ENCODE results near the gene ASB2.
A peak's percentile ranks its signal among the peaks of the same experiment; 100 is the strongest.

ASB2 gene

GRCh38 chr14:94001016-94001415 lies 24.6 kb upstream of the ASB2 start:
- Histone ChIP-seq H3K4me1 (ENCODE audit: control insufficient read depth, insufficient read depth, low read length) (peaks cover 36% of the 10 kb centered on the region), H3K9me3 (ENCODE audit: control insufficient read depth in 2 of 2, low read length in 2 of 2) (no peaks in the 10 kb centered on the region), H3K27me3 (ENCODE audit: control insufficient read depth in 1 of 2, insufficient read depth in 2 of 2, low read length in 2 of 2) (no peaks in the 10 kb centered on the region), H3K9ac (ENCODE audit: low read length in 2 of 2) (peak overlapping the region in 1 of 2 donors; percentile 39), H3K4me3 (ENCODE audit: low read length in 2 of 2) (peak overlapping the region in 1 of 2 donors; percentile 22), H3K36me3 (ENCODE audit: control insufficient read depth in 2 of 2, insufficient read depth in 2 of 2, low read length in 2 of 2) (no peaks in the 10 kb centered on the region), H3K27ac (ENCODE audit: low read length) (no peak overlapping the region)

- Histone ChIP-seq H3K4me1 (ENCODE audit: control insufficient read depth, insufficient read depth, low read length) (peaks cover 43% of the 10 kb centered on the region), H3K27ac (ENCODE audit: low read length) (no peak overlapping the region), H3K9me3 (ENCODE audit: control insufficient read depth in 2 of 2, low read length in 2 of 2) (no peaks in the 10 kb centered on the region), H3K36me3 (ENCODE audit: control insufficient read depth in 2 of 2, insufficient read depth in 2 of 2, low read length in 2 of 2) (no peaks in the 10 kb centered on the region), H3K4me3 (ENCODE audit: low read length in 2 of 2) (no peak overlapping the region), H3K27me3 (ENCODE audit: control insufficient read depth in 1 of 2, insufficient read depth in 2 of 2, low read length in 2 of 2) (no peaks in the 10 kb centered on the region), H3K9ac (ENCODE audit: low read length in 2 of 2) (no peak overlapping the region)
These were observed 23.9 kb upstream of the ASB2 start for GRCh38 chr14:94000267-94000666.

- Histone ChIP-seq H3K27ac (ENCODE audit: low read length) (no peak overlapping the region), H3K27me3 (ENCODE audit: control insufficient read depth in 1 of 2, insufficient read depth in 2 of 2, low read length in 2 of 2) (no peaks in the 10 kb centered on the region), H3K36me3 (ENCODE audit: control insufficient read depth in 2 of 2, insufficient read depth in 2 of 2, low read length in 2 of 2) (no peaks in the 10 kb centered on the region), H3K9me3 (ENCODE audit: control insufficient read depth in 2 of 2, low read length in 2 of 2) (no peaks in the 10 kb centered on the region), H3K9ac (ENCODE audit: low read length in 2 of 2) (no peak overlapping the region), H3K4me3 (ENCODE audit: low read length in 2 of 2) (no peak overlapping the region), H3K4me1 (ENCODE audit: control insufficient read depth, insufficient read depth, low read length) (peaks cover 48% of the 10 kb centered on the region)
These were observed 23.2 kb upstream of the ASB2 start for GRCh38 chr14:93999573-93999972.

- no peak overlapping the region for H3K27ac ChIP-seq (ENCODE audit: low read length)
- no peaks in the 10 kb centered on the region for H3K36me3 ChIP-seq (ENCODE audit: control insufficient read depth in 2 of 2, insufficient read depth in 2 of 2, low read length in 2 of 2)
- H3K9ac ChIP-seq (ENCODE audit: low read length in 2 of 2), result no peak overlapping the region
- peaks cover 51% of the 10 kb centered on the region for H3K4me1 ChIP-seq (ENCODE audit: control insufficient read depth, insufficient read depth, low read length)
- no peak overlapping the region for H3K4me3 ChIP-seq (ENCODE audit: low read length in 2 of 2)
- no peaks in the 10 kb centered on the region for H3K27me3 ChIP-seq (ENCODE audit: control insufficient read depth in 1 of 2, insufficient read depth in 2 of 2, low read length in 2 of 2)
- no peaks in the 10 kb centered on the region for H3K9me3 ChIP-seq (ENCODE audit: control insufficient read depth in 2 of 2, low read length in 2 of 2)
These were observed 22.6 kb upstream of the ASB2 start for GRCh38 chr14:93998871-93999403.

GRCh38 chr14:93997916-93998870 lies 21.8 kb upstream of the ASB2 start:
- Histone ChIP-seq H3K9ac (ENCODE audit: low read length in 2 of 2) (no peak overlapping the region), H3K4me1 (ENCODE audit: control insufficient read depth, insufficient read depth, low read length) (peaks cover 51% of the 10 kb centered on the region), H3K9me3 (ENCODE audit: control insufficient read depth in 2 of 2, low read length in 2 of 2) (no peaks in the 10 kb centered on the region), H3K27ac (ENCODE audit: low read length) (no peak overlapping the region), H3K36me3 (ENCODE audit: control insufficient read depth in 2 of 2, insufficient read depth in 2 of 2, low read length in 2 of 2) (no peaks in the 10 kb centered on the region), H3K4me3 (ENCODE audit: low read length in 2 of 2) (no peak overlapping the region), H3K27me3 (ENCODE audit: control insufficient read depth in 1 of 2, insufficient read depth in 2 of 2, low read length in 2 of 2) (no peaks in the 10 kb centered on the region)

- peak within 1 kb of the TSS in 1 of 2 donors; percentile 59 for H3K9ac ChIP-seq (ENCODE audit: low read length in 2 of 2)
- peaks cover 54% of the 10 kb centered on the region for H3K4me1 ChIP-seq (ENCODE audit: control insufficient read depth, insufficient read depth, low read length)
- H3K27ac ChIP-seq (ENCODE audit: low read length), result peak within 1 kb of the TSS; percentile 88
These were observed 20.7 kb upstream of the ASB2 start, which contains the start of gene CCDC197 for GRCh38 chr14:93997082-93997481. TSS of gene CCDC197 (plus strand) at chr14:93997301. CDS start at chr14:93998132, 831 bp downstream.

GRCh38 chr14:93996130-93996695 lies 19.8 kb upstream of the ASB2 start:
- no peaks in the 10 kb centered on the region for H3K36me3 ChIP-seq (ENCODE audit: control insufficient read depth in 2 of 2, insufficient read depth in 2 of 2, low read length in 2 of 2)
- peak overlapping the region; percentile 21 to 59 for H3K9ac ChIP-seq (ENCODE audit: low read length in 2 of 2)
- H3K4me1 ChIP-seq (ENCODE audit: control insufficient read depth, insufficient read depth, low read length), result peaks cover 51% of the 10 kb centered on the region
- no peaks in the 10 kb centered on the region for H3K9me3 ChIP-seq (ENCODE audit: control insufficient read depth in 2 of 2, low read length in 2 of 2)
- no peaks in the 10 kb centered on the region for H3K27me3 ChIP-seq (ENCODE audit: control insufficient read depth in 1 of 2, insufficient read depth in 2 of 2, low read length in 2 of 2)
- peak overlapping the region; percentile 88 for H3K27ac ChIP-seq (ENCODE audit: low read length)
- peak overlapping the region in 1 of 2 donors; percentile 47 for H3K4me3 ChIP-seq (ENCODE audit: low read length in 2 of 2)

More at GRCh38 chr14:93997082-93997481, 20.7 kb upstream of the ASB2 start, which contains the start of gene CCDC197:
- H3K9me3 ChIP-seq (ENCODE audit: control insufficient read depth in 2 of 2, low read length in 2 of 2), result no peaks in the 10 kb centered on the region
- no peaks in the 10 kb centered on the region for H3K27me3 ChIP-seq (ENCODE audit: control insufficient read depth in 1 of 2, insufficient read depth in 2 of 2, low read length in 2 of 2)
- H3K4me3 ChIP-seq (ENCODE audit: low read length in 2 of 2), result no peak within 1 kb of the TSS
- no peaks in the 10 kb centered on the region for H3K36me3 ChIP-seq (ENCODE audit: control insufficient read depth in 2 of 2, insufficient read depth in 2 of 2, low read length in 2 of 2)

- H3K4me1 ChIP-seq (ENCODE audit: control insufficient read depth, insufficient read depth, low read length), result peaks cover 48% of the 10 kb centered on the region
- no peaks in the 10 kb centered on the region for H3K27me3 ChIP-seq (ENCODE audit: control insufficient read depth in 1 of 2, insufficient read depth in 2 of 2, low read length in 2 of 2)
- H3K27ac ChIP-seq (ENCODE audit: low read length), result peak overlapping the region; percentile 88
- peak overlapping the region in 1 of 2 donors; percentile 47 for H3K4me3 ChIP-seq (ENCODE audit: low read length in 2 of 2)
- H3K9me3 ChIP-seq (ENCODE audit: control insufficient read depth in 2 of 2, low read length in 2 of 2), result no peaks in the 10 kb centered on the region
- peak overlapping the region; percentile 51 to 59 for H3K9ac ChIP-seq (ENCODE audit: low read length in 2 of 2)
- no peaks in the 10 kb centered on the region for H3K36me3 ChIP-seq (ENCODE audit: control insufficient read depth in 2 of 2, insufficient read depth in 2 of 2, low read length in 2 of 2)
These were observed 18.7 kb upstream of the ASB2 start for GRCh38 chr14:93994919-93995682.

- Histone ChIP-seq H3K9me3 (ENCODE audit: control insufficient read depth in 2 of 2, low read length in 2 of 2) (no peaks in the 10 kb centered on the region), H3K4me3 (ENCODE audit: low read length in 2 of 2) (no peak overlapping the region), H3K27ac (ENCODE audit: low read length) (peak overlapping the region; percentile 88)
These were observed 17.0 kb upstream of the ASB2 start for GRCh38 chr14:93993382-93993781.

GRCh38 chr14:93991649-93992048 lies 15.3 kb upstream of the ASB2 start:
- H3K27me3 ChIP-seq (ENCODE audit: control insufficient read depth in 1 of 2, insufficient read depth in 2 of 2, low read length in 2 of 2), result no peaks in the 10 kb centered on the region
- H3K36me3 ChIP-seq (ENCODE audit: control insufficient read depth in 2 of 2, insufficient read depth in 2 of 2, low read length in 2 of 2), result no peaks in the 10 kb centered on the region
- peaks cover 46% of the 10 kb centered on the region for H3K4me1 ChIP-seq (ENCODE audit: control insufficient read depth, insufficient read depth, low read length)
- no peak overlapping the region for H3K4me3 ChIP-seq (ENCODE audit: low read length in 2 of 2)
- no peak overlapping the region for H3K9ac ChIP-seq (ENCODE audit: low read length in 2 of 2)
- H3K27ac ChIP-seq (ENCODE audit: low read length), result peak overlapping the region; percentile 88
- no peaks in the 10 kb centered on the region for H3K9me3 ChIP-seq (ENCODE audit: control insufficient read depth in 2 of 2, low read length in 2 of 2)

More at GRCh38 chr14:93993382-93993781, 17.0 kb upstream of the ASB2 start:
- H3K9ac ChIP-seq (ENCODE audit: low read length in 2 of 2), result no peak overlapping the region
- H3K36me3 ChIP-seq (ENCODE audit: control insufficient read depth in 2 of 2, insufficient read depth in 2 of 2, low read length in 2 of 2), result no peaks in the 10 kb centered on the region
- H3K4me1 ChIP-seq (ENCODE audit: control insufficient read depth, insufficient read depth, low read length), result peaks cover 48% of the 10 kb centered on the region
- H3K27me3 ChIP-seq (ENCODE audit: control insufficient read depth in 1 of 2, insufficient read depth in 2 of 2, low read length in 2 of 2), result no peaks in the 10 kb centered on the region

Data from stomach smooth muscle (tissue), 2 donors.